Measurements from ENCODE around the gene TAC4. TPM values are rescaled to one million over a fixed set of nuclear protein-coding genes. Genes with fewer than 3 reads are reported as not detected.
"Not testable (repeated sequence)": the region's sequence is repeated elsewhere in the genome, so short reads cannot be mapped to it uniquely, and the experiment has no call there.

TAC4 gene
- total RNA-seq, 1 experiment from 2014 or later = not detected

DNA sequence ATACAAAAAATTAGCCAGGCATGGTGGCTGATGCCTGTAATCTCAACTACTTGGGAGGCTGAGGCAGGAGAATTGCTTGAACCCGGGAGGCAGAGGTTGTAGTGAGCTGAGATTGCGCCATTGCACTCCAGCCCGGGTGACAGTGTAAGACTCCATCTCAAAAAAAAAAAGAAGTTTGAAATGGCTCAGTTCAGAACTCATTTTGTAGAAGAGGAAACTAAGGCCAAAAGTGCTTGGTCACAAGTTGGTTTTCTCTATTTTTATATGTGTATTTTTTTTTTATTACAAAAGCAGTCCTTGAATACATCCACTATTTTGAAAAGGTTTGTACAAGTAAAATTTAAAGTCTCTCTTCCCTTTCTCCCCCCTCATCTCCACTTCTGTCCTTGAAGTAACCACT is 5.5 kb downstream of the TAC4 start:
- no peaks in the 10 kb centered on the region for H3K27me3 ChIP-seq (ENCODE audit: control insufficient read depth, insufficient read depth, low read length)
- no peak for DNase-seq

GRCh38 chr17:49841548-49841947 is 6.3 kb downstream of the TAC4 start:
- DNase-seq = peak; percentile 49
- Histone ChIP-seq H3K27me3 (ENCODE audit: control insufficient read depth, insufficient read depth, low read length) (no peaks in the 10 kb centered on the region), H3K36me3 (replicated peaks; ENCODE audit: control insufficient read depth, insufficient read depth, low read length) (peaks cover 9% of the 10 kb centered on the region), H3K4me3 (ENCODE audit: insufficient read depth, low read depth, low read length) (no peak overlapping the region)

More for the DNA sequence above, 5.5 kb downstream of the TAC4 start:
- Histone ChIP-seq H3K36me3 (replicated peaks; ENCODE audit: control insufficient read depth, insufficient read depth, low read length) (peaks cover 14% of the 10 kb centered on the region), H3K4me3 (ENCODE audit: insufficient read depth, low read depth, low read length) (no peak overlapping the region)

DNA sequence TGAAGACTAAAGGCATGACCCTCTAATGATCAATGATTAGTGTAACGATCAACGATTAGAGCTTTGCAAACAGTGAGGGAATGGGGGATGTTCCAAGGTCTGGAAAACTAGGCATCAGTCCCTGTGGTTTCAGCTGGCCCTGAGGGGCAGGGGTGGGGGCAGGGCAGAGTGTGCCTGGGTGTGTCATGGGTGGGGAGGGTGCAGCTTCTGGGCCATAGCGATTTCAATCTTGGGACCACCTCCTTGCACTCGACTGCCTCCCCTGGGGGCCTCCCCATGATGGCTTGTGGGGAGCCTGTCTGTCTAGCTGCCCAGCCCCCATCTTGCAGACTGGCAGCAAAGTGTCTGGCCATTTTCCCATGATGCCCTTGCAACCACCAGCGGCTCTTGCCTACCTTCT is 8.4 kb downstream of the TAC4 start:
- Histone ChIP-seq H3K27me3 (ENCODE audit: control insufficient read depth, insufficient read depth, low read length) (no peaks in the 10 kb centered on the region), H3K36me3 (replicated peaks; ENCODE audit: control insufficient read depth, insufficient read depth, low read length) (peaks cover 3% of the 10 kb centered on the region), H3K4me3 (ENCODE audit: insufficient read depth, low read depth, low read length) (no peak overlapping the region)
- DNase-seq = no peak

DNA sequence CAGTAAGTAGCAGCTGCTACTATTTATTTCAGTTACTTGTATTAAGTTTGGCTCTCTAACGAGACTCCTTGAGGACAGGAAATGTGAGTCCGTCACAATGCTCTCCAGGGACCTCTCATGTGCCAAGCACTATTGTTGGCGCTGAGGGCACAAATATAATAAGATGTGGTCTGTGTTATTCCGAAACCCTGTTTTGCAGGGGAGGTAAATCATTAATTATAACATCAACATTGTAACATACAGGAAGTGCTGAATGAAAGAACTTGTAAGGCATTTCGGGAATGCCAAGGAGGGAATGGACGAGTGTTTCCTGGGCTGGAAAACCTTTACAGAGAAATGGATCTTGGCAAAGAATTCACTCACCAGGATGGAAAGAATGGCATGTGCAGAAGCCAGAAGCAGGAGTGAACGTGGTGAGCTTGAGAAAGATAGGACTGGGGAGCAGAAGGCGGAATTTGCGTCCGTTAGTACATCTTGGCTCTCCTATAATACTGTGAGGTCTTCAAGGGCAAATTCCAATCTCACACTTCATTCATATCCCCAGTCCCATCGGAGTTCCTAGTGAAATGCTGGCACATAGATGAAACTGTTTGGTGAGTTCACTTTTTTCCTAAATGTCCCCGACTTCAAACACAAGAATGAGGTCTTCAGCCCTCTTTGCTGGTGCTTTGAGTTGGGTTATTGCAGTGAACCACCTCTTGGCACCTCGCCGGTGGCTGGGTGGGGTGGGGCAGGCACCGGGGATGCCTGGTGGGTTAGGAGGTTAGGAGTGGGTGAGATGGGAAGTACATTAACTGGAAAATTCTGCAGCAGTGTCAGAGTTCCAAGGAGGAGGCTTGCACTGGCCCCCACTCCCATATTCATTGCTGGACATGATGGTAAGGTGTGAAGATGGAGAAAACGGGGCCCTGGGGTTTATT is 11.5 kb downstream of the TAC4 start:
- Histone ChIP-seq H3K27me3 (ENCODE audit: control insufficient read depth, insufficient read depth, low read length) (no peaks in the 10 kb centered on the region), H3K36me3 (replicated peaks; ENCODE audit: control insufficient read depth, insufficient read depth, low read length) (peaks cover 13% of the 10 kb centered on the region), H3K4me3 (ENCODE audit: insufficient read depth, low read depth, low read length) (no peak overlapping the region)
- DNase-seq = no peak

DNA sequence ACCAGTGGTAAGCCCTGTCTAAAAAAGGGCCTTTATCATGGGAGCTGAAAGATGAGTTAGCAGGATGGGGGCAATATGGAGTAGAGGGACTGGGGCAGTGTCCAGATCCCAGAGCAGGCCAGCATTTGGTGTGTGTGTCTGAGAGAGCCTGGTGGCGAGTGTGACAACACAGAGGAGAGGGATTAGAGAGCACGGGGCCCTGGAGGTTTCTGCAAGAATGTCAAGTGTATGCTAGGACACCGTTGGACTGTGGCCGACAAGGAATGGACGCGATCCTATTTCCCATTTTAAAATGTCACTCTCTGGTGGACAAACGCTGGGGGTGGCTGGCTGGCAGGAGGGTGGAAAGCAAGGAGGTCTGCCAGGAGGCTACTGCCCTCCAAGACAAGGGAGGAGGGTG is 12.4 kb downstream of the TAC4 start:
- no peak for DNase-seq
- Histone ChIP-seq H3K4me3 (ENCODE audit: insufficient read depth, low read depth, low read length) (no peak overlapping the region), H3K27me3 (ENCODE audit: control insufficient read depth, insufficient read depth, low read length) (no peaks in the 10 kb centered on the region), H3K36me3 (replicated peaks; ENCODE audit: control insufficient read depth, insufficient read depth, low read length) (peaks cover 16% of the 10 kb centered on the region)

GRCh38 chr17:49834118-49834743 is 13.6 kb downstream of the TAC4 start:
- Histone ChIP-seq H3K4me3 (ENCODE audit: insufficient read depth, low read depth, low read length) (no peak overlapping the region), H3K27me3 (ENCODE audit: control insufficient read depth, insufficient read depth, low read length) (no peaks in the 10 kb centered on the region), H3K36me3 (replicated peaks; ENCODE audit: control insufficient read depth, insufficient read depth, low read length) (peaks cover 20% of the 10 kb centered on the region)
- no peak for DNase-seq

GRCh38 chr17:49832840-49833599 is 14.8 kb downstream of the TAC4 start:
- no peak for DNase-seq
- Histone ChIP-seq H3K36me3 (replicated peaks; ENCODE audit: control insufficient read depth, insufficient read depth, low read length) (peaks cover 24% of the 10 kb centered on the region), H3K4me3 (ENCODE audit: insufficient read depth, low read depth, low read length) (no peak overlapping the region), H3K27me3 (ENCODE audit: control insufficient read depth, insufficient read depth, low read length) (no peaks in the 10 kb centered on the region)

- H3K4me3 ChIP-seq (ENCODE audit: insufficient read depth, low read depth, low read length) = no peak overlapping the region
- peaks cover 34% of the 10 kb centered on the region for H3K36me3 ChIP-seq (replicated peaks; ENCODE audit: control insufficient read depth, insufficient read depth, low read length)
- no peak for DNase-seq
- no peaks in the 10 kb centered on the region for H3K27me3 ChIP-seq (ENCODE audit: control insufficient read depth, insufficient read depth, low read length)
These were observed 17.3 kb downstream of the TAC4 start for GRCh38 chr17:49830605-49831004.

DNA sequence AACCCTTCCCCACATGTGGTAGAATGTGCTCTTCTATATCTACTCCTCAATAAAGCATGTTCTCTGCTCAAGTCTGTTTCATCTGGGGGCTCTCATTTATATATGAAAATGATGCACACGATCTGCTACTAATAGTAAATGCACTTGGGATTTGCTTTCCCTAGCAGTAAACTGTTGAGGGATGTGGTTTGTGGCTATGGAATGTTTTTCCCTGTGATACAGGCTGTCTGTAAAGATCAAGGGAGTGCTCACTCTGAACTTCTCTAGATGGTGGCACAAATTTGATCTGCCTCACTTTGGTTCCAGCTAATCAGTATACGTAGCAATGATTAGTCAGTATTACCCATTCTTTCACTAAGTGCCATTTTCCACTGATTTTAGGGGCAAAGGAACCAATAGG is 18.8 kb downstream of the TAC4 start:
- Histone ChIP-seq H3K4me3 (ENCODE audit: insufficient read depth, low read depth, low read length) (no peak overlapping the region), H3K27me3 (ENCODE audit: control insufficient read depth, insufficient read depth, low read length) (no peaks in the 10 kb centered on the region), H3K36me3 (replicated peaks; ENCODE audit: control insufficient read depth, insufficient read depth, low read length) (peaks cover 36% of the 10 kb centered on the region)
- no peak for DNase-seq

DNA sequence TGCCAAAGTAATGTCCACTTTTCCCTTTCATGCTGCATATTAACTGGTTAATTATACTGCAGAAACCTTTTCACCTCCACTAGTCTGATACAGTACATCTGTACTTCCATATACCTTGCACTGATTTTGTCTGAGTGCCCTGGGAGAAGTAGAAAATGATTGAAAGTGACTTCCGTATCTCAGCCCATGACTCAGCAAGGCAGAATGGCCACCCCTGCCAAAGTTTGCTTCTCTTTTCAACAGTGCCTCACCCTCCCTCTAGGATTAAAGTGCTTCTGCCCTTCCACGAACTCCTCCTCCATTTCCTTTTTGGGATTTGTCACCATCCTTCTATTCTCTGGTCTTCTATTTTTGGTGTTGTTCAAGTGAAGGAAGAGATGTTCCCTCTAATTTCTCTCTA is 19.5 kb downstream of the TAC4 start:
- DNase-seq; H3K27me3 ChIP-seq (ENCODE audit: control insufficient read depth, insufficient read depth, low read length); H3K4me3 ChIP-seq (ENCODE audit: insufficient read depth, low read depth, low read length): not testable (repeated sequence)
- H3K36me3 ChIP-seq (replicated peaks; ENCODE audit: control insufficient read depth, insufficient read depth, low read length) = peaks cover 39% of the 10 kb centered on the region

DNA sequence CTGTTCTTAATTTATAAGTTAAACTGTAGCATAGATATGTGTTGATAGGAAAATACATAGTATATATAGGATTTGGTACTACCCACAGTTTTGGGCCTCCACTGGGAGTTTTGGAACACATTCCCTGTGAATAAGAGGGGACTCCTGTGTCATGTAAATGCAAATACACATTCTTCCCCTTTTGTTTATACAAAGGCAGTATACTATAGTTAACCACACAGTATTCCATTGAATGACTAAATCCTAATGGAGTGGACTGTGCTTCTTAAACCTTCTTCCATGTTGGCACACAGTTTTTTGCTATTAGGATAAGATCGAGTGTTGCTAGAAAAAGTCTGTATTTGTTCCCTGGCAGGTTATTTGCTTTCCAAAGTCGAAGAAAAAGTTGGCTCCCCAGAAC is 22.2 kb downstream of the TAC4 start:
- peaks cover 52% of the 10 kb centered on the region for H3K36me3 ChIP-seq (replicated peaks; ENCODE audit: control insufficient read depth, insufficient read depth, low read length)
- H3K4me3 ChIP-seq (ENCODE audit: insufficient read depth, low read depth, low read length) = no peak overlapping the region
- DNase-seq = no peak
- no peaks in the 10 kb centered on the region for H3K27me3 ChIP-seq (ENCODE audit: control insufficient read depth, insufficient read depth, low read length)

DNA sequence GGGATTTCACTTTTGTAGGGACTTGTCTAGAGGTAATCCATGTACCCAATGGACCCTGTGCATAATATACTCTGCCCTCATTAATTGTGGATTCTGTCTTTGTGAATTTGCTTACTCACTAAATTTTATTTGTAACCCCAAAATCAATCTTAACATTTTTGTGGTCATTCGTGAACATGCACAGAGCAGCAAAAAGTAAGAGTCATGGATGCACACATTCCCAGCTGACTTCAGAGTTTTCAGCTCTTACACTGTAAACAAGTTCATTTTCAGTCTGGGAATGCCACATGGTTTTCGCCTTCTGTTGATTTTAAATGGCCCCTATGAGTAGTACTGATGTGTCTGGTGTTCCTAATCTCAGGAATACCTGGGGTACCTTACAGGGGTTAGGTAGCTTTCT is 24.3 kb downstream of the TAC4 start:
- Histone ChIP-seq H3K4me3 (ENCODE audit: insufficient read depth, low read depth, low read length) (no peak overlapping the region), H3K36me3 (replicated peaks; ENCODE audit: control insufficient read depth, insufficient read depth, low read length) (peaks cover 48% of the 10 kb centered on the region), H3K27me3 (ENCODE audit: control insufficient read depth, insufficient read depth, low read length) (no peaks in the 10 kb centered on the region)
- DNase-seq = no peak

DNA sequence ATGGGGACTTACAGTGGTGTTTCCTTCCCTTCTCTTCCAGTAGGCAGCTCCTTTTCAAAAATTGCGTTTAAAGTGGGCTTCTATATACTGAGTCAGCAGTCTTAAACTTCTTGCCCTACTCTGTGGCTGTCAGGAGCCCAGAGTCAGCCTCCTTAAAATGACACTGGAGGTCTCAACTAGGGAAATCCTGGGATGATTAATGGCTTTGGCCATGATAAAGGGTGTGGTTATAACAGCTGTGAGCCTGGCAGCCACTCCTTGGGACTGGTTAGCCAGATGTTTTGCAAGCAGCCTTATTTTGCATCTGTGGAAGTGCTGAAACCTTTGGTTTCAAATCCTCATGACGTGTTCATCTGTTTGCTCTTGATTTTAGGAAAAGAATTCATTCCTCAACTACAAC is 25.0 kb downstream of the TAC4 start:
- no peak for DNase-seq
- Histone ChIP-seq H3K27me3 (ENCODE audit: control insufficient read depth, insufficient read depth, low read length) (no peaks in the 10 kb centered on the region), H3K4me3 (ENCODE audit: insufficient read depth, low read depth, low read length) (no peak overlapping the region), H3K36me3 (replicated peaks; ENCODE audit: control insufficient read depth, insufficient read depth, low read length) (peaks cover 50% of the 10 kb centered on the region)

DNA sequence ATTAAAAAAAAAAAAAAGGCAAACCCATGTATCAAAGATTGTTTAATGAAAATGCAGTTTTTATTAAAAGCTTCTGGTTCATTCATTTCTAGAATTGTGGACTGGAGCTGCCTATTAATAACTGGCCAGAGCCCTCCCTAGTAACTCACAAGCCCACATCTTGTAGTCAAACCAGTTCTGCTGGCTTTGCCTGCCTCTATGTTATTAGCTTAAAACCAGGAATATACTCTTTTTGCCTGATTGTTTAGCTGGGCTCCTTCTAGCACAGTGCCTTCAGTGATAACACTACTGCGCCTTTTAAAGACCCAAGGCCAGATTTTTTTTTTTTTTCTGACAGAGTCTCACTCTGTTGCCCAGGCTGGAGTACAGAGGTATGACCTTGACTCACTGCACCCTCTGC is 26.0 kb downstream of the TAC4 start:
- Histone ChIP-seq H3K36me3 (replicated peaks; ENCODE audit: control insufficient read depth, insufficient read depth, low read length) (peaks cover 46% of the 10 kb centered on the region), H3K27me3 (ENCODE audit: control insufficient read depth, insufficient read depth, low read length) (no peaks in the 10 kb centered on the region), H3K4me3 (ENCODE audit: insufficient read depth, low read depth, low read length) (no peak overlapping the region)
- no peak for DNase-seq

- no peak overlapping the region for H3K4me3 ChIP-seq (ENCODE audit: insufficient read depth, low read depth, low read length)
- H3K27me3 ChIP-seq (ENCODE audit: control insufficient read depth, insufficient read depth, low read length) = no peaks in the 10 kb centered on the region
- peaks cover 41% of the 10 kb centered on the region for H3K36me3 ChIP-seq (replicated peaks; ENCODE audit: control insufficient read depth, insufficient read depth, low read length)
- no peak for DNase-seq
These were observed 26.4 kb downstream of the TAC4 start for GRCh38 chr17:49821466-49821865.
